Measurements from ENCODE around the gene MINDY3.

MINDY3 gene

GRCh38 chr10:15805395-15806058, 54.8 kb downstream of the MINDY3 start:
- DNase-seq (ENCODE audit: low spot score), result no peak

- no peak for DNase-seq (ENCODE audit: low spot score)
These were observed 56.2 kb downstream of the MINDY3 start for GRCh38 chr10:15804109-15804508.

GRCh38 chr10:15802375-15802949, 57.8 kb downstream of the MINDY3 start:
- no peak for DNase-seq (ENCODE audit: low spot score)

DNA sequence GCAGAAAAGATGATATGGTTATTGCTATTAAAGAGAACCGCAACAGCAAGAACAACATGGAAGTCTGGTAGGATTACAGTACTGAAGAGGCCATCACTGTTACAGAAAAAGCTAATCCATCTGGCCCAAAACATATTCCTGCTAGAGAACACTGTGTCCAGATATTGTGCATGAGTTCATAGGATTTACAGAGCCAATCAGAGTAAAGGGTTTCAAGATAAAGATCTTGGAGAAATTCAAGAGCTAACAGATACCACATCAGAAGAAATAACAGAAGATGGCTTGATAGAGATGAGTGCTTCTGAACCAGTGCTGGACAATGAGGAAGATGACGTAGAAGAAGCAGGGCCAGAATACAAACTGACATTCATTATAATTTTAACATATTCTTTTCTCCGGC, 58.7 kb downstream of the MINDY3 start:
- DNase-seq (ENCODE audit: low spot score), result no peak

DNA sequence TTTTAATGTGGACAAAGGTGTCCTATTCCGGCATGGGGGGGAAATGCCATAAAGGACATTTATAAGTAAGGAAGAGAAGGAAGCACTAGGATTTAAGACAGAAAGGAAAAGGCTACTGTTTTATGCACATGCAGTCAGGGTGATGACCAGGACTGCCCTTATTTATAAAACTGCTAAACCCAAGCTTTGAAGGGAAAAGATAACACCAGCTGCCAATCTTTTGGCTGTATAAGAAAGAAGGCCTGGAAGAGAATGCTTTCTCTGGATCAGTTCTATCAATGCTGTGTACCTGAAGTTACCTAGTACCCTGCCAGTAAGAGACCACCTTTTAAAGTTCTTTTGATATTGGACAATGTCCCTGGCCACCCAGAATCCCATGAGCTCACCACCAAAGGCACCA, 59.2 kb downstream of the MINDY3 start:
- no peak for DNase-seq (ENCODE audit: low spot score)

- no peak for DNase-seq (ENCODE audit: low spot score)
These were observed 63.0 kb downstream of the MINDY3 start for GRCh38 chr10:15797346-15797745.

DNA sequence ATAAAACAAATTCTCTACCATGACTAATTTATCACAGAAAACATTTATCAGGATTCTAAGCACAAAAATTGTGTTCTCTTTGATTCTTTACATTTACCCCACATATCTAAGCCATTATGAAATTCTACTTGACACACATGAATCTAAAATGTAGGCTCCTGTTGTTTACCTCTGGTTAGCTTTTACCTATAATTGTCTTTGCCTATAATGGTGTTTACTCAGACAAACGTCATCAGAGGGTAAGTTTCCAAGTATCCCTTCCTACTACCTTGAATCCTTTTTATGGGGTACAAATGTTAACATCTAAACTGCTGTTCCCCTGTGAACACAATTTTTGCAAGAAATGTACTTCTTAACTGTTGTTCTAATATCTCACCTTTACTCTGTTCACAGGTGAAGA, 63.5 kb downstream of the MINDY3 start:
- no peak for DNase-seq (ENCODE audit: low spot score)

DNA sequence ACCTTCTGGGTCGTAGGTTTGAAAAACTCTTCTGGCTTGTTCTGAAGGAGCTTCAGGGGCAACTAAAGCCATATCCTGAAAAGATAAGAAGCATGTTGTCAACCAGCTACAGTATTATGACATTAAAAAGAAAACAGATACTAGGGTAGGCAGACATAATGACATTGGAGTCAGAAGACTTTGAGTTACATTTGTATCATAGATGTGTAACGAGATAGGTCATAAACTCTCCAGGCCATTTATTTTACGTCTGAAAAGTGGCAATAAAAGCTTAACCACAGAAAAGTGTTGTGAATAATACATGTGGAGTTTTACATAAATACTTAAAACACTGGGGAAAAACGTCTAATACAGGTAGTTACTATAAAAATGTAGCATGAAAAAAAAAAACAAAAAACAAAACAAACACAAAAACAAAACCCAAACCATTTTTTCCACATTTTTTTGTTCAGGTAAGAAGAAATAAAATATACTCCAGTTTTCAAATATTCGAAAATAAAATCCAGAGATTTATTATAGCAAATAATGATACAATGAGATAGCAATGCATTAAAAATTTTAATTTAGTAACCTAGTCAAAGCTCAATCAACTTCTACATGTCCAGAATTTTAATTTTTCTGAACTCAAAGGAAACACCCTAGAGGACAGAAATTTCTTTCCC, 64.1 kb downstream of the MINDY3 start:
- DNase-seq (ENCODE audit: low spot score), result no peak

- no peak for DNase-seq (ENCODE audit: low spot score)
These were observed 65.1 kb downstream of the MINDY3 start for GRCh38 chr10:15795036-15795792.

DNA sequence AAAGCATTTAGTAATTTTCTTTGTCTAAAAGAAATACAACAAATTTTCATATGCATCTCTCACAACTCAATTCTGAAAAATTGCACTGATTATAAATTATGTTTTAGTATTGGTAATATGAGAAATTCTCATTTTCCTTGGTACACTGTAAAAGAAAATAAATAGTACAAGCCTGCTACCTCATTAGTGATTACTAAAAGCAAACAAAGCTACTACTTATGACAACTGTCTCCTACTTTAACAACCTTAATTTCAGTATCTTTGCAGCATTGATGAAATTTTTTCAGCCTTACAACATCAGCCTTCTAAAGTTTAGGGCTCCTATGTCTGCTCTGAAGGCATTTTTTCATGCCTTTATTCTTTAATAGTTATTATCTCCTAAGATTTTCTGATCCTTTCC, 65.7 kb downstream of the MINDY3 start:
- DNase-seq (ENCODE audit: low spot score), result no peak

- no peak for DNase-seq (ENCODE audit: low spot score)
These were observed 66.6 kb downstream of the MINDY3 start for GRCh38 chr10:15793664-15794063.

- DNase-seq (ENCODE audit: low spot score), result no peak
These were observed 67.5 kb downstream of the MINDY3 start for GRCh38 chr10:15792777-15793176.

DNA sequence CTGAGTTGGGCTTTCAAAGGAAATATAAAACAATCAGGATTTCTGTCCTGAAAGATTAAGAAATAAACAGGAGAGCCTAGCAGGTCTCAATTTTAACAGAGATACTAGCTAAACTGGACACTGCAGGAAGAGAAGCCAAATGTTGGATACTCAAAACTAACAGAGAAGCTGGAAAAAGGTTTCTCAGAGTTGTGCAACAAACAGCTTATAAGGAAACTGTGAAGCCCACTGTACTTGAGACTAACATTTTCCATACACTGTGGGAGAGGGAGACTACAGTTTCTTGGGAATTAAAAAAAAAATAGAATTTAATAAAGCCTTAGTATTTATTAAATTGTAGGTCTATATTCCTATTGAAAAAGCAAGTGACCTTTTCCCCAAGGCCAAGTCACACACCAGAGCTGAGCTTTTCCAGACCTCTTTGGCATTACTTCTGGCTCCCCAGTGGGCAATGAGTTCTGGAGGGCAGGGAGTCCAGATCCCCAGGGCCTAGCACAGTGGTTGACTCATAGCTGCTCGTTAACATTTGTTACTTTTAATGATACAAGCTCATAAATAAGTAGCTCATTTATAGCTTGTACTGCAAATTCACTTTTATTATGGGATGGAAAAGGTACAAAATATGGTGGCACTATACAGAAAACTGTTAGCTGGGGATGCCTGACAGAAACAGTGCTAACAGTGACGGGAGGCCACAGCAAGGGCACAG, 68.3 kb downstream of the MINDY3 start:
- no peak for DNase-seq (ENCODE audit: low spot score)

DNA sequence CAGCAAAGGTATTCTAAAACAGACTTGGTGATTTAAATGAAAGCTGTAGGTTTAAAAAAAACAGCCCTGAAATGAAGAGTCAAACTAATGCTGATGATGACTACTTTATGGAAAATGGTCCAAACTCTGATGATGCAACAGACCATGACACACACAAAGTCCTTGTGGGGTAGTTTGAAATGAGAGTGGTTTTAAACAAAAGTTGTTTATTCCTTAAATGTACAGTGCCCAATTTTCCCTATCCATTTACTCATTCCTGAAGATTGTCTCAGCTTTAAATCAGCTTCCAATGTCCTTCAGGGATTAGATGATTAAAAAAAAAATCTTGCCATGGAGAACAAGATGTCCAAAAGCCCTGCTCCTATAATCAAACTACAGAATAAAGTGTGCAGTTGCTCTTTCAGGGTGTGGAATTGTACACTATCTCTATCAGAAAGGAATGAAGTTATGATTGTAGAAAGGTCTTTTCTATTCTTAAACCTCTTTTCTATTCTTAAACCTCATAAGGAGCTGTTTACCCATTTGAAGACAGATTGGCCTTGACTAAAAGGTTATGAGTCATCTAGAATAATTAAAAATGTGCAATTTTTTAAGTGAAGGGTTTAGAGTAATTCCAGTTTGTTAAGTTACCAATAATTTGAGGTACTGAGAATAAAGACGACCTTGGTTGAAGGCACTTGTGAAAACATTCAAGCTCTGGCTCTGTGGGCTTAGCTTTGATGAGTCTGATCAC, 70.3 kb downstream of the MINDY3 start:
- no peak for DNase-seq (ENCODE audit: low spot score)

- DNase-seq (ENCODE audit: low spot score), result no peak
These were observed 72.9 kb downstream of the MINDY3 start for GRCh38 chr10:15787426-15787825.

GRCh38 chr10:15784662-15785300, 75.5 kb downstream of the MINDY3 start:
- no peak for DNase-seq (ENCODE audit: low spot score)

- no peak for DNase-seq (ENCODE audit: low spot score)
These were observed 76.2 kb downstream of the MINDY3 start for GRCh38 chr10:15783941-15784636.

DNA sequence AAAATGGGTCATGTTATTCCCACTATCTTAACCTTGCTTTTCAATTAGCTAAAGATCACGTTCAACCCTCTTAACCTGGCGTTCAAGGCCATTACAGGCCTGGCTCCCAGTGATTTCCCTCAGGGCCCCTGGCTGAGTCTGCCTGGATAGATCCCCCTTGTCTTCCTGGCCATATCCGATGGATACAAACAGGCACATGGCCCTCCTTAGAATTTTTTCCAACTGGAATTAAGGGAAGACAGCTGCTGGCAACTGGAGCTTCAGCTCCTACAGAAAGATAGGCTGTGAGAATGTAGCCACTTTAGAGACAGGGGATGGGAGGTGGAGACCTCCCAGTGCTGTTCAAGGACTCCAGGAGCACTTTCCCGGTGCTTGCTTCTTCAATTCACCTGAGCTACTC, 77.5 kb downstream of the MINDY3 start:
- no peak for DNase-seq (ENCODE audit: low spot score)

DNA sequence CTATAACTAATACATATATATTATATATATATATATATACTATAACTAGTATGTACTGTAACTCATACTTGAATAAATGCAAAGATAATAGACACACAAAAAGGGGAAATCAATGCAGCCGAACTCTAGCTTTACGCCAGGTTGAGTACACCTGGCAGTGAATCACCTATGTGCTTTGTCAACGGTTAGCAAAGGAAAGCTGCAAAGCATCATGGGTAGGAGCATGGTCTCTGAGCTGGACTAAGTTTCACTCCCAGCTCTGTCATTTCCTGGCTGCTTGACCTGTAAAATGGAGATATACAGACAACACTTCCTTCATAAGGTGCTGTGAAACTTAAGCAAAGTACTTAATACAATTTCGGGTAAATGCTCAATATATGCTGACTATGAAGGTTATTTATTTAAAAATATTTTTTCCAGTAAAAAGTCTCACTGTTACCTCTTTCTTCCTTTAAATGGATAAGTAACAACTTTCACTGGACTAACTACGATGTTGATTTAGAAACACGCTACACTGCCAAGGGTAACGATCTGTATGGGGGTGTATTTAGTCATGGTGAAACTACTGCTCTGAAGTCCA, 78.8 kb downstream of the MINDY3 start:
- DNase-seq (ENCODE audit: low spot score), result no peak
